ENCODE data around the gene PTGIR. TPM values are rescaled to one million over a fixed set of nuclear protein-coding genes. Genes with fewer than 3 reads are reported as not detected.

The PTGIR gene
- 66.6 and 83.6 TPM in 2 replicates for total RNA-seq (2013; cell fraction: nucleolus; rRNA removed)
- total RNA-seq (2014; rRNA removed) (16.3 and 16.7 TPM in 2 replicates), total RNA-seq (2014; rRNA removed; fragmentation: Illumina TruSeq; extraction: Trizol) (5.4 and 6.5 TPM in 2 replicates), total RNA-seq (2021) (14.7 and 17.9 TPM in 2 replicates), polyA plus RNA-seq (2011; rRNA removed) (9.9 and 15.2 TPM in 2 replicates), polyA plus RNA-seq (2014; fragmentation: Illumina TruSeq; extraction: Trizol) (3.9 and 6.7 TPM in 2 replicates), polyA plus RNA-seq (2014; fragmentation: Nextera tagmentation; extraction: Ambion mirVana) (1 to 10 TPM in 1 of 2 experiments, under 1 TPM in 1; 0.34 to 1.5 TPM), polyA plus RNA-seq (2014; rRNA removed) (25.8 and 29.1 TPM in 2 replicates), polyA plus RNA-seq (2016; fragmentation: Nextera tagmentation; extraction: Ambion mirVana) (10 to 100 TPM in 1 of 2 experiments, 1 to 10 TPM in 1; 9.7 to 10.1 TPM), polyA minus RNA-seq (2011; rRNA and poly(A)+ RNA removed) (7.6 and 15.0 TPM in 2 replicates), Bru-seq, nascent RNA (percentile 73 among the genes with signal in this experiment), BruChase-seq, experiment 1, labeled RNA remaining after a 6-hour chase (percentile 72 among the genes with signal in this experiment), BruChase-seq, experiment 2, labeled RNA remaining after a 2-hour chase (percentile 68 among the genes with signal in this experiment)
- polyA plus RNA-seq (2011; ENCODE audit: low read depth): 3.2 TPM
- polyA plus RNA-seq (2011; cell fraction: cytosol; rRNA removed): 19.4 and 32.9 TPM in 2 replicates
- polyA plus RNA-seq (2011; cell fraction: nucleus; rRNA removed): 48.5 and 57.6 TPM in 2 replicates
- 7.5 and 9.5 TPM in 2 replicates for polyA plus RNA-seq (2012)
- 3.5 and 5.6 TPM in 2 replicates for polyA minus RNA-seq (2011; cell fraction: cytosol; rRNA and poly(A)+ RNA removed)
- 6.2 and 14.4 TPM in 2 replicates for polyA minus RNA-seq (2011; cell fraction: nucleus; rRNA and poly(A)+ RNA removed)
- long read RNA-seq, experiment 1, transcript PTGIR-201 (3 exons, 2,107 nt): major isoform, 7 of 9 reads
- long read RNA-seq, experiment 1, partial matches to known transcripts: 1 of 9 reads
- long read RNA-seq, experiment 1, other reads (novel, unspliced or antisense): 1 of 9 reads
- long read RNA-seq, experiment 2, partial matches to known transcripts: 0 of 2 reads
- long read RNA-seq, experiment 2, other reads (novel, unspliced or antisense): 1 of 2 reads

GRCh38 chr19:46624958-46625661 is at the start of gene PTGIR:
TSS of gene PTGIR (minus strand) at chr19:46625089. CDS start at chr19:46624225, 864 bp downstream.
- FAIRE-seq (peak; percentile 31), DNase-seq (ENCODE audit: low read depth, low spot score) (no peak), ATAC-seq (peak; percentile 70)
- H3K4me3 ChIP-seq: peak within 1 kb of the TSS; percentile 71
- no peaks in the 10 kb centered on the region for H3K36me3 ChIP-seq (ENCODE audit: control insufficient read depth in 2 of 2, insufficient read depth in 2 of 2, low read length in 1 of 2)
- peak within 1 kb of the TSS; percentile 52 for H2AFZ ChIP-seq (ENCODE audit: control insufficient read depth, low read depth, low read length)
- ChIA-PET SMC1A (ENCODE audit: uncharacterized antibody, unreplicated experiment) (interaction anchor here (0.6 to 17.6 kb wide), 8 partner anchors 8 to 37 kb away, joined by 3 to 286 read pairs (median 4); partner anchors contain the start of genes CALM3 and DACT3), CTCF (interaction anchor here (0.9 to 12.1 kb wide), 4 partner anchors 9 to 37 kb away, joined by 3 to 150 read pairs (median 10); partner anchors contain the start of gene DACT3), POLR2A (interaction anchor here (0.5 to 2.7 kb wide), 7 partner anchors 11 to 684 kb away, joined by 4 to 11 read pairs (median 5); partner anchors contain the start of genes CALM3, DACT3 and GNG8), RAD21 (ENCODE audit: unreplicated experiment) (interaction anchor here (0.6 to 2.6 kb wide), 4 partner anchors 8 to 91 kb away, joined by 3 to 13 read pairs (median 5); partner anchors contain the start of gene DACT3)
- no peaks in the 10 kb centered on the region for H3K9me3 ChIP-seq (replicated peaks; ENCODE audit: control insufficient read depth, insufficient read depth, low read length)
- peaks cover 36% of the 10 kb centered on the region for H3K4me1 ChIP-seq (ENCODE audit: control insufficient read depth, insufficient read depth, low read length)
- H3K4me2 ChIP-seq (ENCODE audit: control insufficient read depth, insufficient read depth): peak within 1 kb of the TSS; percentile 81
- no peaks in the 10 kb centered on the region for H4K20me1 ChIP-seq (ENCODE audit: control insufficient read depth, insufficient read depth)
- 9% methylated on average over 9 of the region's 13 CpGs for WGBS (ENCODE audit: insufficient coverage, insufficient replicate concordance, low lambda C conversion rate, missing lambda C conversion rate)
- H3K27ac ChIP-seq (ENCODE audit: control insufficient read depth, insufficient read depth): peak within 1 kb of the TSS; percentile 62
- peak within 1 kb of the TSS; percentile 53 for H3K9ac ChIP-seq (ENCODE audit: control insufficient read depth, insufficient read depth, low read length)
- H3K27me3 ChIP-seq (replicated peaks in 1 of 2; ENCODE audit: control insufficient read depth in 2 of 2, insufficient read depth in 2 of 2, low read length in 1 of 2): no peaks in the 10 kb centered on the region
- peaks cover 32% of the 10 kb centered on the region for H3K79me2 ChIP-seq (ENCODE audit: control insufficient read depth, insufficient read depth, low read length)
- in situ Hi-C loops (cut with MboI): no loop called here
- intact Hi-C loops (cut with micrococcal nuclease; ENCODE audit: unreplicated experiment): no loop called here
- BruUV-seq (replicated peaks): no TSS peak
- peak; percentile 19; the same call in 1 of the 2 replicates for TF ChIP-seq MLLT1 (IDR thresholded peaks at IDR 0.05)
- TF ChIP-seq SREBF2 (IDR thresholded peaks at IDR 0.05; ENCODE audit: low read length): no peak
- peak; percentile 73 for TF ChIP-seq RELB (IDR thresholded peaks at IDR 0.05; ENCODE audit: low read depth)
- TF ChIP-seq ZBTB11 (CRISPR knock-in tag; IDR thresholded peaks at IDR 0.05): no peak
- 0 out of 2 replicates have a peak, but pooled peaks have one; percentile 21 for TF ChIP-seq RUNX3 (IDR thresholded peaks at IDR 0.05; ENCODE audit: low read length)
- TF ChIP-seq MTA2 (IDR thresholded peaks at IDR 0.05; ENCODE audit: low read depth): peak; percentile 32; the same call in 1 of the 2 replicates
- no peak for TF ChIP-seq ZBTB33 (IDR thresholded peaks at IDR 0.05)
- no peak for TF ChIP-seq ASH2L (IDR thresholded peaks at IDR 0.05; ENCODE audit: borderline replicate concordance, low read depth)
- no peak for TF ChIP-seq SREBF1 (IDR thresholded peaks at IDR 0.05; ENCODE audit: low read length)

Measured in GM12878 (cell line).